ES-I3 (cell line): Measurements from ENCODE around the gene POFUT2.
A peak's percentile ranks its signal among the peaks of the same experiment; 100 is the strongest.

Experiments
- H3K36me3 ChIP-seq: 2 replicates; pipeline ENCODE4 v1.6.1; 2013; ENCODE audit warnings: mild to moderate bottlenecking, low read length, control low read depth, moderate library complexity; ENCODE audit not compliant: insufficient read depth
- H3K4me1 ChIP-seq: 2 replicates; pipeline ENCODE4 v1.6.1; 2013; ENCODE audit warnings: mild to moderate bottlenecking, control low read depth, low read length; ENCODE audit not compliant: insufficient read depth
- H3K9ac ChIP-seq: 2 replicates; pipeline ENCODE4 v1.6.1; 2013; ENCODE audit warnings: low read depth, mild to moderate bottlenecking, low read length, moderate library complexity
- H3K9me3 ChIP-seq: 2 replicates; pipeline ENCODE4 v1.6.1; 2013; ENCODE audit warnings: mild to moderate bottlenecking, low read length, moderate library complexity; ENCODE audit not compliant: control insufficient read depth, insufficient read depth

The POFUT2 gene, protein sequence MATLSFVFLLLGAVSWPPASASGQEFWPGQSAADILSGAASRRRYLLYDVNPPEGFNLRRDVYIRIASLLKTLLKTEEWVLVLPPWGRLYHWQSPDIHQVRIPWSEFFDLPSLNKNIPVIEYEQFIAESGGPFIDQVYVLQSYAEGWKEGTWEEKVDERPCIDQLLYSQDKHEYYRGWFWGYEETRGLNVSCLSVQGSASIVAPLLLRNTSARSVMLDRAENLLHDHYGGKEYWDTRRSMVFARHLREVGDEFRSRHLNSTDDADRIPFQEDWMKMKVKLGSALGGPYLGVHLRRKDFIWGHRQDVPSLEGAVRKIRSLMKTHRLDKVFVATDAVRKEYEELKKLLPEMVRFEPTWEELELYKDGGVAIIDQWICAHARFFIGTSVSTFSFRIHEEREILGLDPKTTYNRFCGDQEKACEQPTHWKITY

DNA sequence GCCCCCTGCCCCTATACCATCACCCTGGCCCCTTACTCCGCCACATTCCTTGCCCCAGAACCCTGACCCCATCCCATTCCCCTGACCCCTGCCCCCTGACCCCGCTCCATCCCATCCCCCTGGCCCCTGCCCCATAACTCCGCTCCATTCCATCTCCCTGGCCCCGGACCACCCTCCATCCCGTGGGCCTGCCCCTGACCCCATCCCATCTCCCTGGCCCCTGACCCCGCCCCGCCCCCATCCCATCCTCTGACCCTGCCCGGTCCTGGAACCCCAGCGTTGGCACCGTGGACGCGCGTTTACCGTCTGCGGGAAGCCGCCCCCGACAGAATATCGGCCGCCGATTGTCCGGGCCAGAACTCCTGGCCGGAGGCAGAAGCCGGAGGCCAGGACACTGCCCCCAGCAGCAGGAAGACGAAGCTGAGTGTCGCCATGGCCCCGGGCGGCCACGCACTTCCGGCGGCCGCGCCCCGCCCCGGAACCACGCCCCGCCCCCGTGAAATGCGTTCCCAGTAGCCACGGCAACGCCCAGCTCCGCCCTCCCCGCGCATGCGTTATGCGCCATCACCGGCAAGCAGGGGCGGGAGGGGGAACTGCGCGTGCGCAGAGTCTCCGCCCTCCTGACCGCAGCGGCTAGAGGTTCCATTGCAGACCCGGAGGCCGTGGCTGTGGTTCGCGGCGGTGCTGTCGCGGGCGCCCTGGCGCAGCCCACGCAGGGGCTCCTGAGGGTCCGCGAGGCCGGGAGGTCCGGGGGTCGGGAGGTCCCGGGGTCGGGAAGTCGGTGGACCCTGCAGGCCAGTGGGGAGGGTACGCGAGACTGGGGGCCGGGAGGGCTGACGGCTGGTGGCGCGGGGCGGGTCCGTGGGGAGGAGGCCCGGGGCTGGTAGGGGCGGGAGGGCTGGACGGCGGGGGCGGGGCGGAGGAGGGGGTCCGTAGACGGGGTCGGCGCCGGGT lies at the start of gene POFUT2:
Gene POFUT2, minus strand, starts transcription at position 458 of the 954 bp plus-strand sequence. Its CDS starts 24 bp downstream, at position 434.
- peaks cover 10% of the 10 kb centered on the region for H3K36me3 ChIP-seq
- no peaks in the 10 kb centered on the region for H3K9me3 ChIP-seq
- H3K9ac ChIP-seq = peak within 1 kb of the TSS; percentile 78
- H3K4me1 ChIP-seq = peaks cover 7% of the 10 kb centered on the region; the same call in 1 of the 2 replicates

DNA sequence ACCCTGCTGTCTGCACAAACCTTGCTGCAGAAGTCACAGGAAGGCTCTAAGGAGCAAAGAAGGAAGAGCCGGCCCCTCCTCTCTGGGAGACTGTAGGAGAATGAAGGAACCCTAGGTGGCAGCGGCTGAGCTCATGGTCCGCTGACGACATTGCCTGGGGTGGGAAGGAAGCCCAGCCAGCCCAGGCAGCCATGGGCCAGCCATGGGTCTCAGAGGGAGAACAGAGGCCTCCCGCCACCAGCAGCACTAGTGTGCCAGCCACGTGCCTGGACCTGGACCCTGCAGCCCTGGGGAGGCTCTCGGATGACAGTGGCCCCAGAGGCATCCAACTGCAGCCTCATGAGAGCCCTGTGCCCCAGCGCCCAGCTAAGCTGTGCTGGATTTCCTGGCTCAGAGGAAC lies 49.2 kb upstream of the POFUT2 start:
- H3K36me3 ChIP-seq = no peaks in the 10 kb centered on the region
- peaks cover 27% of the 10 kb centered on the region for H3K4me1 ChIP-seq
- no peak overlapping the region for H3K9ac ChIP-seq
- no peaks in the 10 kb centered on the region for H3K9me3 ChIP-seq

DNA sequence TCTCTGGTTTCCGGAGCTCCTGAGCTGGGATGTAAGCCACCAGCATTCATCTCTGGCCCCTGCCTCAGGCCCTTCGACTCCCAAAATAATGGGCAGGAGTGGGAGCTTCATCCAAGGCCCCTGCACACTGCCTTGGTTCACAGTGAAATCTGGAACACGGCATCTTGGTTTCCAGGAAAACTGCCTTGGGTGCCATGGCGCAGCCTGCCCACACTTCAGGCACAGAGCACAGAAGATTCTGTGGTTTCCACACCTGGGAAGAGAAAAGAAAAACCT lies 48.8 kb upstream of the POFUT2 start:
- H3K4me1 ChIP-seq = peaks cover 30% of the 10 kb centered on the region
- no peaks in the 10 kb centered on the region for H3K9me3 ChIP-seq
- no peaks in the 10 kb centered on the region for H3K36me3 ChIP-seq
- no peak overlapping the region for H3K9ac ChIP-seq

DNA sequence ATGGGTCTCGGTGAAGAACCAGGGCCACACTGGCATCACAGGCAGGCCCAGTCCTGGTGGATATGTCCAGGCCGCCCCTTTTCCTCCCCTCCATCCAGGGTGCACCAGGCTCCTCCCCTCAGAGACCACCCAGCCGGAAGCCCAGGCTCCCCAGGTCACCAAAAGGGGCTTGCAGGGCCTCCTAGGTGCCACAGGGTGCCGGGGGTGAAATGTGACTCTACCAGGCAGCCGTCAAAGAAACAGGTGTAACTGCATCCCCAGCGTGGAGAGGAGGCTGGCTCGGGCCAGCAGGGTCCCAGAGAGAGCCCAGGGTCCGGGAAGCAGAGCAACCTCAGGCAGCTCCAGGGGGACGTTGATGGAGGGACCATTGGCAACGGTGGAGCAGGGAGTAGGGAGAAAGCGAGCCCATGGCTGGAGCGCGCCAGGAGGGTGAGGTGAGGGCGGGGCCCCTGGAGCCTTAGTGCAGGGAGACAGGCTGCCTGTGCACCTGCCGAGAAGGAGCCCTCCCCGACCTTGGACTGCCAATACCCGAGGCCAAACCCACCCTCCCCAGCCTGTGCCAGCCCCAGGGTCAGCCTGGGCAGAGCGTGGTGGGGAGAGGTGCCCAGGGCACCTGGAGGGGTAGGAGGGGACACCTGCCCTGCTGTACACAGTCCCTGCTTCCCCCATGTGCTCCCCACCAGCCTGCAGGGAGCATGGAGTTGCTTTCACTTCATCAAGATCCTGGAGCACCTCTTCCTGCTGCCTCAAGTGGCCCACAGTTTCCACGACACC lies 48.3 kb upstream of the POFUT2 start:
- no peak overlapping the region for H3K9ac ChIP-seq
- H3K4me1 ChIP-seq = peaks cover 35% of the 10 kb centered on the region

DNA sequence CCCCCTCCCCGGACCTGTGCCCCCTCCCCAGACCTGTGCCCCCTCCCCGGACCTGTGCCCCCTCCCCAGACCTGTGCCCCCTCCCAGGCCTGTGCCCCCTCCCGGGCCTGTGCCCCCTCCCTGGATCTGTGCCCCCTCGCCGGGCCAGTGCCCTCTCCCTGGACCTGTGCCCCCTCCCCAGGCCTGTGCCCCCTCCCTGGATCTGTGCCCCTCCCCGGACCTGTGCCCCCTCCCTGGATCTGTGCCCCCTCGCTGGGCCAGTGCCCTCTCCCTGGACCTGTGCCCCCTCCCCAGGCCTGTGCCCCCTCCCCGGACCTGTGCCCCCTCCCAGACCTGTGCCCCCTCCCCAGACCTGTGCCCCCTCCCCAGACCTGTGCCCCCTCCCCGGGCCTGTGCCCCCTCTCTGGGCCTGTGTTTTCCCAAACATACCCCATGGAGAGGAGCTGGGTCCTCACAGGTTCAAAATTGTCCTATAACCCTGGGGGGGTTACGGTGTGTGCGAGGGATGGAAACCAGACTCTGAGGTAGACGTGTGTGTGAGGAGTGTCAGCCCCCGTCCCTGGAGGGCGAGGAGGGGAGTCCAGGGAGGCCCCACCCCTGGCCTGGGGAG lies 47.6 kb upstream of the POFUT2 start:
- Histone ChIP-seq H3K4me1 (peaks cover 42% of the 10 kb centered on the region), H3K36me3 (no peaks in the 10 kb centered on the region), H3K9me3 (no peaks in the 10 kb centered on the region), H3K9ac (no peak overlapping the region)

More for the DNA sequence above, 48.3 kb upstream of the POFUT2 start:
- Histone ChIP-seq H3K9me3 (no peaks in the 10 kb centered on the region), H3K36me3 (no peaks in the 10 kb centered on the region)

DNA sequence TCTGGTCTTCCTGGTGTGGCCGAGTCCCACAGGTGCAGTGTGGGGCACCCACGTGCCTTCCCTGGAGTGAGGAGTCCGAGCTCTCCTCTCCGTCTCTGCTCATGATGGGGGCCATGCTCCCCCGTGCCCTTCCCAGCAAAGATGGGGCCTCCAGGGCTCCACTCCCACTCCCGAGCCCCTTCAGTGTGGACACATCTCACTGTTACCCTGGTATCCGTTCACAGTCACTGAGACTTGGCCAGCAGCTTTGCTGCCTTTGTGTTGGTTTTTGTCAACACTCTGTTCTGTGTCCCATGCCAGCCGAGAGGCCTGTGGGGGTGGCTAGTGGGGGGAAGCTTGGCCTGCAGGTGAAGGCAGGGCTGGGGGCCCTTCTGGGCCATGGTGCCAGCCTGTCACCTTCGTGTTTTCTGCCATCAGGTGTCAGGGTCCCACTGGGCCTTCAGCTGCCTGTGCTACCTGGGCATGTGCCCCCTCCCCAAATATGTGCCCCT lies 46.9 kb upstream of the POFUT2 start:
- H3K36me3 ChIP-seq = no peaks in the 10 kb centered on the region
- H3K9ac ChIP-seq = no peak overlapping the region
- H3K9me3 ChIP-seq = no peaks in the 10 kb centered on the region
- peaks cover 47% of the 10 kb centered on the region for H3K4me1 ChIP-seq

DNA sequence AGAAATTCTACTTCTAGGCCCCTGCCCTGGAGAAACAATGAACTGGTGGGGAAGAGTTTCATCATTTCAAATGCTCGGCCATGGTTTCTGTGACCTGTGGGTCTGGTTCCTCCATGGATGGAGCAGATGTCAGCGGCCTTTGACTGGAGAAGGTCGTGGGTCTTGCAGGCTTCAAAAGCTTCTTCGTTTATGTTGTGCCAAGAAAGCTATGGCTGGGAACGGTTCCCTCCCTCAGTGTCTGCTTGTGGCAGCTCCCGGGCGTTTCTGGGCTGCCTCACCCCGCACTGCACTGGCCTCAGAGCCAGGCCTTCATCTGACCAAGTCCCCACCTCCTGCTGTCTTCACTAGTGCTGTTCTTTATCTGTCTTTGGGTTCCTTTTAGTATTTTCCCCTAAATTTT lies 46.4 kb upstream of the POFUT2 start:
- Histone ChIP-seq H3K9ac (no peak overlapping the region), H3K36me3 (no peaks in the 10 kb centered on the region), H3K9me3 (no peaks in the 10 kb centered on the region), H3K4me1 (peaks cover 51% of the 10 kb centered on the region)

DNA sequence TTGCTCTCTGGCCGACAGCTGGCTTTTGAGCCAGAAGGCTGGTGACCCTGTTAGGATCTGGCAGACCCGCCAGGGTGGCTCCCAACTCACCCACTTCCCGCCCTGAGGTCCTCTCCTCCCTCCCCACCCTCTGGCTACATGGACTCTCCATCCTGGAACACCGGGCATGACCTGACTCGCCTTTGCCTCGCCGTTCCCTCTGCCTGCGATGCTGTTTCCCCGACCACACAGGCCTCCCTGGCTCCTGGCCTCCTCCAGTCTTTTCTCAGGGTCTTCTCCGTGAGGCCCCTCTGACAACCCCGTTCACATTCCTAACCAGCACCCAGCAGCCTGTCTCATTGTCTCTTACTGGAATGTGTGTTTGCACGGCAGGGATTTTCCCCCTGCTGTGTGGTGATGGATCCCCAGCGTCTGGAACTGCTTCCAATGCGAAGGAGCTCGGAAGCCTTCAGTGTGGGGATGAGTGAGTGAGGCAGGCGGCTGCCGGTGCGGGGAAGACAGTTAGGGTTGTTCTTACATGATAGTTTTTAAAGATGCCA lies 46.0 kb upstream of the POFUT2 start:
- Histone ChIP-seq H3K4me1 (peaks cover 56% of the 10 kb centered on the region), H3K9me3 (no peaks in the 10 kb centered on the region), H3K36me3 (no peaks in the 10 kb centered on the region), H3K9ac (no peak overlapping the region)

DNA sequence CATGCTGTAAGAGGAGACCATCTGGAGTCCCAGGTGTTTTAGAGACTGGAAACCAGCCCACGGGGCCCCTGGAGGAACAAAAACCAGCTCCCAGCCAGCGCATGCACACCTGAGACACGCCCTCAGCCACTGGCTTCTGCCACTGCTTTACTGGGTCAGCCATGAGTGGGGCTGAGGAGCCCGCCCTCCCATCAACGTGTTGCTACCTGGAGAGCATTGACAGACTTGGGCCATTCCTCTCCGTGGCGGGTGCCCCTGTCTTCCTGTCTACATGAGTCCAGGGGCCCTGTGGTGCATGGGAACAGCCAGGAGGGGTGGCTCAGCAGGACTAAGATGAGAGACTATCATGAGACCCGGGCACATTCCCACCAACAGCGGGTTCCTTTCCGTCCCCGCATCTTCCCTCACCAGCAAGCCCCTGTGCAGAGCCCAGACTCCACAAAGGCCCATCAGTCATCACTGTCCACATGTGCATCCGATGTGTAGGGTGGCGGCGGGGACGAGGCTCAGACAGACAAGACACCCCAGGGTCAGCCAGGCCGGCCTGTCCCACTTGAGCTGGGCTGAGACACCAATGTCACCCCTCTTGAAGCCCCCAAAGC lies 45.4 kb upstream of the POFUT2 start:
- Histone ChIP-seq H3K9me3 (no peaks in the 10 kb centered on the region), H3K4me1 (peaks cover 58% of the 10 kb centered on the region), H3K9ac (no peak overlapping the region), H3K36me3 (no peaks in the 10 kb centered on the region)

DNA sequence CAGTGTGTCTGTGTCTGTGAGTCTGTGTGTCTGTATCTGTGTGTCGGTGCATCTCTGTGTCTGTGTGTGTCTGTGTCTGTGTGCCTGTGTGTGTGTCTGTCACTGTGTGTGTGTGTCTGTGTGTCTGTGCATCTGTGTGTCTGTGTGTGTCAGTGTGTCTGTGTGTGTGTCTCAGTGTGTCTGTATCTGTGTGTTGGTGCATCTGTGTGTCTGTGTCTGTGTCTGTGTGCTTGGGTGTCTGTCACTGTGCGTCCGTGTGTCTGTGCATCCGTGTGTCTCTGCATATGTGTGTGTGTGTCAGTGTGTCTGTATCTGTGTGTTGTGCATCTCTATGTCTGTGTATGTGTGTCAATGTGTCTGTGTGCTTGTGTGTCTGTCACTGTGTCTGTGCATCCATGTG lies 44.7 kb upstream of the POFUT2 start:
- H3K9ac ChIP-seq = no peak overlapping the region
- no peaks in the 10 kb centered on the region for H3K36me3 ChIP-seq
- H3K9me3 ChIP-seq = no peaks in the 10 kb centered on the region
- peaks cover 58% of the 10 kb centered on the region for H3K4me1 ChIP-seq

DNA sequence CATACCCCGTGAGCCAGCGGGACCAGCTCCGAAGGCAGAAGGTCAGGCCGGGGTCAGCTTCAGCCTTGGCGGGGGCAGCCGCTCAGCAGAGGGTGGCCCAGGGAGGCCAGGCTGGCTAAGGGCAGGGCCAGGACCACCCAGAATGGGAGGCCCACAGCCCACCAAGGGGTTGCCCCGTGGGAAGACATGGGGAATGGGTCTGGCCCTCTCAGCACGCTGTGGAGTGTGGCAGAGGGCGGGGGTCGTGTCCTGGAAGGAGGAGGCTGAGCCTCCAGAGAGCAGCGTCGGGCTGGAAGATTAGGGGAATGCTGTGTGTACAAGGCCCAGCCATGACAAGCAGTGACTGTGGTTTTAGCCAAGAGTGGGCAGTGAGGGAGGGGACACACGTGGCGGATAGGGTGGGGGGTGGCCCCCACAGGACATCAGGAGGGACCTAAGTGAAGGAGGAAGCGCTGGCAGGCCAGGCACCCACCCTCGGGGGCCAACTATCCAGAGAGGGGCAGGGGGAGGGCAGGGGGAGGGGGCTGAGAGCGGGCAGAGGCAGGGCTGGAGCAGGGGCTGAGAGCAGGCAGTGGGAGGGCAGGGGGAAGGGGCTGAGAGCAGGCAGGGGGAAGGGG lies 43.9 kb upstream of the POFUT2 start:
- H3K9me3 ChIP-seq = no peaks in the 10 kb centered on the region
- H3K9ac ChIP-seq = no peak overlapping the region
- peaks cover 52% of the 10 kb centered on the region for H3K4me1 ChIP-seq
- H3K36me3 ChIP-seq = no peaks in the 10 kb centered on the region

DNA sequence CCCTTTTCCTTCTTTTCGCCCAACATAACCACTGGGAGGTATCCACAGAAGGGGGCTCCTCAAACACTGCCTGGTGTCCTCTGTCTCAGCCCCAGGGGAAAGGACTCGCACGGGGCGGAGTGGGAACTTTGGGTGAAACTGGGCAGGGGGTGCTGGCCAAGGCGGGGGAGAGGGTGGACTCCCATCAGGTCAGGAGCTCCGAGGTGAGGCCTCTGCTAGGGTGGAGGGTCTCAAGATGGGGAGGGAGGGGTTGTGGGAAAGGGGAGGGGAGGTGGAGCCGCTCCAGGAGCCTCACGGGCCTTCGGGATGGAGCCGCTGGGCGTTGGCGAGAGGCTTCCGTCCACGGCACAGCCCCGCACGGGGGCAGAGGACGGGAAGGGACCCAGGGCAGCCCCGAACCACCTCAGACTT lies 43.2 kb upstream of the POFUT2 start:
- Histone ChIP-seq H3K9ac (no peak overlapping the region), H3K36me3 (no peaks in the 10 kb centered on the region), H3K9me3 (no peaks in the 10 kb centered on the region), H3K4me1 (peaks cover 50% of the 10 kb centered on the region)
